WTC11 (cell line): ENCODE results near the gene POMGNT2. TPM values are rescaled to one million over a fixed set of nuclear protein-coding genes. Genes with fewer than 3 reads are reported as not detected.

Experiments
- ATAC-seq: fragments of 200-7000 bp; cut with Tn5 transposase; 2 replicates; pipeline ENCODE4 v1.10.0; 2021; ENCODE audit warnings: mild to moderate bottlenecking, moderate library complexity
- CTCF ChIA-PET: fragments of 300-600 bp; sonication (Branson Sonifier 250); formaldehyde crosslinking; loops from one replicate; lab custom pipeline; 2021; ENCODE audit warnings: antibody characterized with exemption; lab: Charles Lee
- POLR2A ChIA-PET: fragments of 350-600 bp; sonication (Branson Sonifier 250); formaldehyde crosslinking; loops from one replicate; lab custom pipeline; 2021; ENCODE audit warnings: antibody characterized with exemption; lab: Charles Lee
- DNase-seq: peaks from one replicate; pipeline ENCODE4 v3.0.0; 2021; ENCODE audit warnings: low spot score
- H3K27ac Mint-ChIP-seq: 2 replicates; pipeline ENCODE4 v1.8.0; 2021; ENCODE audit warnings: mixed read lengths
- H3K27me3 Mint-ChIP-seq: 2 replicates; pipeline ENCODE4 v1.8.0; 2021; ENCODE audit warnings: low read depth, mild to moderate bottlenecking, moderate library complexity, mixed read lengths
- H3K36me3 Mint-ChIP-seq: 2 replicates; pipeline ENCODE4 v1.8.0; 2021; ENCODE audit warnings: mixed read lengths
- H3K4me1 Mint-ChIP-seq: 2 replicates; pipeline ENCODE4 v1.8.0; 2022; ENCODE audit warnings: mixed read lengths
- H3K4me3 Mint-ChIP-seq: 2 replicates; pipeline ENCODE4 v1.8.0; 2021; ENCODE audit warnings: mild to moderate bottlenecking, moderate library complexity, mixed read lengths
- H3K9me3 Mint-ChIP-seq: 2 replicates; pipeline ENCODE4 v1.8.0; 2021; ENCODE audit warnings: mixed read lengths
- CBFB ChIP-seq: sonication (generic); formaldehyde crosslinking; IDR thresholded peaks from 2 replicates; pipeline ENCODE4 v1.8.1; 2022; ENCODE audit warnings: mild to moderate bottlenecking, low read depth, missing genetic modification reagents
- CREB1 ChIP-seq: sonication (generic); formaldehyde crosslinking; IDR thresholded peaks from 2 replicates; pipeline ENCODE4 v1.8.0; 2023; ENCODE audit warnings: mild to moderate bottlenecking, missing genetic modification reagents
- CREM ChIP-seq: sonication (generic); formaldehyde crosslinking; IDR thresholded peaks from 2 replicates; pipeline ENCODE4 v1.8.1; 2022; ENCODE audit warnings: mild to moderate bottlenecking, missing genetic modification reagents, moderate library complexity
- ETV6 ChIP-seq: sonication (generic); formaldehyde crosslinking; IDR thresholded peaks from 2 replicates; pipeline ENCODE4 v1.8.1; 2022; ENCODE audit warnings: mild to moderate bottlenecking, missing genetic modification reagents
- GRHL2 ChIP-seq: fragments of 250-450 bp; sonication (Bioruptor Pico); IDR thresholded peaks from 2 replicates; pipeline ENCODE4 v1.8.0; 2022; ENCODE audit warnings: mild to moderate bottlenecking, moderate library complexity; ENCODE audit not compliant: insufficient replicate concordance, severe bottlenecking
- JAZF1 ChIP-seq: fragments of 250-450 bp; sonication (Bioruptor Pico); IDR thresholded peaks from 2 replicates; pipeline ENCODE4 v1.9.0; 2021; ENCODE audit warnings: moderate library complexity, mild to moderate bottlenecking, inconsistent platforms
- JUN ChIP-seq: sonication (generic); formaldehyde crosslinking; IDR thresholded peaks from 2 replicates; pipeline ENCODE4 v1.8.0; 2023; ENCODE audit warnings: mild to moderate bottlenecking, missing genetic modification reagents
- NFYB ChIP-seq: sonication (generic); formaldehyde crosslinking; conservative IDR thresholded peaks from 2 replicates; pipeline ENCODE4 v1.8.0; 2022; ENCODE audit warnings: low read depth, missing genetic modification reagents
- NR1H2 ChIP-seq: sonication (generic); formaldehyde crosslinking; IDR thresholded peaks from 2 replicates; pipeline ENCODE4 v1.9.0; 2021; ENCODE audit warnings: mild to moderate bottlenecking, moderate library complexity, missing genetic modification reagents
- NR3C1 ChIP-seq: sonication (generic); formaldehyde crosslinking; conservative IDR thresholded peaks from 2 replicates; pipeline ENCODE4 v1.8.1; 2023; ENCODE audit warnings: low read depth, mild to moderate bottlenecking, missing genetic modification reagents
- SOX15 ChIP-seq: fragments of 250-450 bp; sonication (Bioruptor Pico); IDR thresholded peaks from 2 replicates; pipeline ENCODE4 v1.9.0; 2021; ENCODE audit warnings: mild to moderate bottlenecking
- TCF7 ChIP-seq: sonication (generic); formaldehyde crosslinking; IDR thresholded peaks from 2 replicates; pipeline ENCODE4 v1.8.0; 2022; ENCODE audit warnings: mild to moderate bottlenecking, low read depth, missing genetic modification reagents, moderate library complexity
- TP53 ChIP-seq: sonication (generic); formaldehyde crosslinking; IDR thresholded peaks from 2 replicates; pipeline ENCODE4 v1.8.1; 2023; ENCODE audit warnings: mild to moderate bottlenecking, missing genetic modification reagents
- ZBTB21 ChIP-seq: sonication (generic); formaldehyde crosslinking; IDR thresholded peaks from 2 replicates; pipeline ENCODE4 v1.8.1; 2023; ENCODE audit warnings: mild to moderate bottlenecking, missing genetic modification reagents, borderline replicate concordance
- total RNA-seq: library from RNA; stranded (reverse); gene quantifications from 3 replicates; pipeline ENCODE4 v1.2.3, GENCODE V29; 2021
- TF ChIP-seq, protein P1 (sequence below): fragments of 250-450 bp; sonication (Bioruptor Pico); IDR thresholded peaks from 2 replicates; pipeline ENCODE4 v1.9.0; 2021; ENCODE audit warnings: mild to moderate bottlenecking, borderline replicate concordance
- TF ChIP-seq, protein P2 (sequence below): sonication (generic); formaldehyde crosslinking; IDR thresholded peaks from 2 replicates; pipeline ENCODE4 v1.8.0; 2022; ENCODE audit warnings: missing genetic modification reagents
- TF ChIP-seq, protein P3 (sequence below): sonication (generic); formaldehyde crosslinking; IDR thresholded peaks from 2 replicates; pipeline ENCODE4 v1.8.1; 2023; ENCODE audit warnings: mild to moderate bottlenecking, missing genetic modification reagents
- TF ChIP-seq, protein P4 (sequence below): sonication (generic); formaldehyde crosslinking; conservative IDR thresholded peaks from 2 replicates; pipeline ENCODE4 v1.8.1; 2023; ENCODE audit warnings: mild to moderate bottlenecking, low read depth, missing genetic modification reagents, moderate library complexity
- TF ChIP-seq, protein P5 (sequence below): sonication (generic); formaldehyde crosslinking; IDR thresholded peaks from 2 replicates; pipeline ENCODE4 v1.8.0; 2023; ENCODE audit warnings: missing genetic modification reagents
- TF ChIP-seq, protein P6 (sequence below): sonication (generic); formaldehyde crosslinking; conservative IDR thresholded peaks from 2 replicates; pipeline ENCODE4 v1.8.1; 2022; ENCODE audit warnings: mild to moderate bottlenecking, missing genetic modification reagents
- TF ChIP-seq, protein P7 (sequence below): fragments of 250-450 bp; sonication (Bioruptor Pico); IDR thresholded peaks from 2 replicates; pipeline ENCODE4 v1.9.0; 2021; ENCODE audit warnings: mild to moderate bottlenecking

POMGNT2 gene
- total RNA-seq, 1 experiment from 2014 or later: 12.5 TPM

DNA sequence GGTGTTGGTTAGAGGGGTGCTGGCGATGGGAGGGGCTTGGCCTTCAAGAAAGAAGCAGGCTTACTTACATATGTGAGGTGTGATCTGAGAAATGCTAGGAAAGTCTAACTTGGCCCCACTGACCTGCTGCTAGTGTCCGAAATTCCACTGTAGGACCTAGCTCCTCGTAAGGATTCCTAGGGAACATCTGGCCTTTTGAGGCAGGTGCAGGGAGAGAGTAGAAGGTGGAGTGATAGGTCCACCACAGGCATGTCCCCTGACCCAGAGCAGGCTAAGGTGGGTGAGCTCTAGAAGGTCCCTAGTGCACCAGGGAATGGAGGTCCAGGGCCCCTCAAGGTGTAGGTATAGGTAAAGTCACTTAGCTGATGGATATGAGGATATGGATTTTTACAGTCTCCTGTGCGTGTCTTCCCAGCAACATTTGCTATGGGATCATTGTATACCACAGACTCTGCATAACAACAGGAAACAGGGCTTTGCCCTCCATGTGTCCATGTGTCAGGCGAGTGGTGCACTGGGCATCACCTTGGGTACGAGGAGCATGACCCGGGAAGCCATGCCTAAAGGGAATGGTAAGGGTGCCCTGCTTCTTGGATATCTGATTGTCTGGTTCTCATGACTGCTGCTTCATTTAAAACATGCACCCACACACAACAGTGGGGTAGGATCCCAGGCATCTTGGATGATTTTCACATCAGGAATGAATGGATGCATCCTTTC lies 32.6 kb downstream of the POMGNT2 start:
- H3K36me3 Mint-ChIP-seq: no peaks in the 10 kb centered on the region
- ChIA-PET POLR2A (no interaction called here), CTCF (interaction anchor here (1.7 kb wide), 1 partner anchor 112 kb away, joined by 10 read pairs; no protein-coding TSS in a partner anchor)

DNA sequence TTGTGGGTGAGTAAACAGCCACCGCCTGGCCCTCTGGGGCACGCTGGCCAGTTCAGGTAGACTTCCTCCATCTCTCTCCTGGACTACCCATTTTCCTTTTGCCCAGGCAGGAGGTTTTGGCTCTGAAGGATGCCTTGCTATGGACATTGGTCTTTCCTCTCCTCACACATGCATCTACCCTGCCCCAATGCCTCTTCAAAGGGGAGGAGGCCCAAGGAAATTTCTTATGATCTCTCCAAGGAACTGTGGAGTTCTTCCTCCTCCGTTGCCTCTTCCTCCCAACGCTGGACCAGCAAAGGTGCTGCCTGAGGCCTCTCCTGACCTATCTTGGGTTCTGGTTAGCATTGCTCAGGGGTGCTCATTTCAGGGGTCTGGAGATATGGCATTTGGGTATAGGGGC lies 33.5 kb downstream of the POMGNT2 start:
- Mint-ChIP-seq H3K4me3 (no peak overlapping the region), H3K36me3 (no peaks in the 10 kb centered on the region), H3K27me3 (no peaks in the 10 kb centered on the region; the same call in 1 of the 2 replicates), H3K27ac (no peak overlapping the region), H3K4me1 (no peaks in the 10 kb centered on the region), H3K9me3 (peaks cover 3% of the 10 kb centered on the region; the same call in 1 of the 2 replicates)
- POLR2A ChIA-PET: no interaction called here
- ATAC-seq (no peak), DNase-seq (no peak)
- CTCF ChIA-PET: interaction anchor here (1.4 kb wide), 1 partner anchor 114 kb away, joined by 4 read pairs; no protein-coding TSS in a partner anchor
- TF ChIP-seq, protein P1, sequence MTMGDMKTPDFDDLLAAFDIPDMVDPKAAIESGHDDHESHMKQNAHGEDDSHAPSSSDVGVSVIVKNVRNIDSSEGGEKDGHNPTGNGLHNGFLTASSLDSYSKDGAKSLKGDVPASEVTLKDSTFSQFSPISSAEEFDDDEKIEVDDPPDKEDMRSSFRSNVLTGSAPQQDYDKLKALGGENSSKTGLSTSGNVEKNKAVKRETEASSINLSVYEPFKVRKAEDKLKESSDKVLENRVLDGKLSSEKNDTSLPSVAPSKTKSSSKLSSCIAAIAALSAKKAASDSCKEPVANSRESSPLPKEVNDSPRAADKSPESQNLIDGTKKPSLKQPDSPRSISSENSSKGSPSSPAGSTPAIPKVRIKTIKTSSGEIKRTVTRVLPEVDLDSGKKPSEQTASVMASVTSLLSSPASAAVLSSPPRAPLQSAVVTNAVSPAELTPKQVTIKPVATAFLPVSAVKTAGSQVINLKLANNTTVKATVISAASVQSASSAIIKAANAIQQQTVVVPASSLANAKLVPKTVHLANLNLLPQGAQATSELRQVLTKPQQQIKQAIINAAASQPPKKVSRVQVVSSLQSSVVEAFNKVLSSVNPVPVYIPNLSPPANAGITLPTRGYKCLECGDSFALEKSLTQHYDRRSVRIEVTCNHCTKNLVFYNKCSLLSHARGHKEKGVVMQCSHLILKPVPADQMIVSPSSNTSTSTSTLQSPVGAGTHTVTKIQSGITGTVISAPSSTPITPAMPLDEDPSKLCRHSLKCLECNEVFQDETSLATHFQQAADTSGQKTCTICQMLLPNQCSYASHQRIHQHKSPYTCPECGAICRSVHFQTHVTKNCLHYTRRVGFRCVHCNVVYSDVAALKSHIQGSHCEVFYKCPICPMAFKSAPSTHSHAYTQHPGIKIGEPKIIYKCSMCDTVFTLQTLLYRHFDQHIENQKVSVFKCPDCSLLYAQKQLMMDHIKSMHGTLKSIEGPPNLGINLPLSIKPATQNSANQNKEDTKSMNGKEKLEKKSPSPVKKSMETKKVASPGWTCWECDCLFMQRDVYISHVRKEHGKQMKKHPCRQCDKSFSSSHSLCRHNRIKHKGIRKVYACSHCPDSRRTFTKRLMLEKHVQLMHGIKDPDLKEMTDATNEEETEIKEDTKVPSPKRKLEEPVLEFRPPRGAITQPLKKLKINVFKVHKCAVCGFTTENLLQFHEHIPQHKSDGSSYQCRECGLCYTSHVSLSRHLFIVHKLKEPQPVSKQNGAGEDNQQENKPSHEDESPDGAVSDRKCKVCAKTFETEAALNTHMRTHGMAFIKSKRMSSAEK: no peak
- TF ChIP-seq, protein P2, sequence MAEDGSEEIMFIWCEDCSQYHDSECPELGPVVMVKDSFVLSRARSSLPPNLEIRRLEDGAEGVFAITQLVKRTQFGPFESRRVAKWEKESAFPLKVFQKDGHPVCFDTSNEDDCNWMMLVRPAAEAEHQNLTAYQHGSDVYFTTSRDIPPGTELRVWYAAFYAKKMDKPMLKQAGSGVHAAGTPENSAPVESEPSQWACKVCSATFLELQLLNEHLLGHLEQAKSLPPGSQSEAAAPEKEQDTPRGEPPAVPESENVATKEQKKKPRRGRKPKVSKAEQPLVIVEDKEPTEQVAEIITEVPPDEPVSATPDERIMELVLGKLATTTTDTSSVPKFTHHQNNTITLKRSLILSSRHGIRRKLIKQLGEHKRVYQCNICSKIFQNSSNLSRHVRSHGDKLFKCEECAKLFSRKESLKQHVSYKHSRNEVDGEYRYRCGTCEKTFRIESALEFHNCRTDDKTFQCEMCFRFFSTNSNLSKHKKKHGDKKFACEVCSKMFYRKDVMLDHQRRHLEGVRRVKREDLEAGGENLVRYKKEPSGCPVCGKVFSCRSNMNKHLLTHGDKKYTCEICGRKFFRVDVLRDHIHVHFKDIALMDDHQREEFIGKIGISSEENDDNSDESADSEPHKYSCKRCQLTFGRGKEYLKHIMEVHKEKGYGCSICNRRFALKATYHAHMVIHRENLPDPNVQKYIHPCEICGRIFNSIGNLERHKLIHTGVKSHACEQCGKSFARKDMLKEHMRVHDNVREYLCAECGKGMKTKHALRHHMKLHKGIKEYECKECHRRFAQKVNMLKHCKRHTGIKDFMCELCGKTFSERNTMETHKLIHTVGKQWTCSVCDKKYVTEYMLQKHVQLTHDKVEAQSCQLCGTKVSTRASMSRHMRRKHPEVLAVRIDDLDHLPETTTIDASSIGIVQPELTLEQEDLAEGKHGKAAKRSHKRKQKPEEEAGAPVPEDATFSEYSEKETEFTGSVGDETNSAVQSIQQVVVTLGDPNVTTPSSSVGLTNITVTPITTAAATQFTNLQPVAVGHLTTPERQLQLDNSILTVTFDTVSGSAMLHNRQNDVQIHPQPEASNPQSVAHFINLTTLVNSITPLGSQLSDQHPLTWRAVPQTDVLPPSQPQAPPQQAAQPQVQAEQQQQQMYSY (CRISPR knock-in tag): no peak
- TF ChIP-seq NR1H2 (CRISPR knock-in tag) (no peak), TP53 (no peak), JUN (no peak), GRHL2 (CRISPR knock-in tag) (no peak), TCF7 (no peak)

More for the DNA sequence above, 32.6 kb downstream of the POMGNT2 start:
- Mint-ChIP-seq H3K9me3 (peaks cover 3% of the 10 kb centered on the region; the same call in 1 of the 2 replicates), H3K27ac (no peak overlapping the region), H3K4me3 (no peak overlapping the region), H3K4me1 (no peaks in the 10 kb centered on the region), H3K27me3 (no peaks in the 10 kb centered on the region; the same call in 1 of the 2 replicates)
- no peak for DNase-seq
- no peak for TF ChIP-seq CREB1 (CRISPR knock-in tag)
- no peak for TF ChIP-seq JAZF1
- TF ChIP-seq NR3C1: no peak
- TF ChIP-seq, protein P3, sequence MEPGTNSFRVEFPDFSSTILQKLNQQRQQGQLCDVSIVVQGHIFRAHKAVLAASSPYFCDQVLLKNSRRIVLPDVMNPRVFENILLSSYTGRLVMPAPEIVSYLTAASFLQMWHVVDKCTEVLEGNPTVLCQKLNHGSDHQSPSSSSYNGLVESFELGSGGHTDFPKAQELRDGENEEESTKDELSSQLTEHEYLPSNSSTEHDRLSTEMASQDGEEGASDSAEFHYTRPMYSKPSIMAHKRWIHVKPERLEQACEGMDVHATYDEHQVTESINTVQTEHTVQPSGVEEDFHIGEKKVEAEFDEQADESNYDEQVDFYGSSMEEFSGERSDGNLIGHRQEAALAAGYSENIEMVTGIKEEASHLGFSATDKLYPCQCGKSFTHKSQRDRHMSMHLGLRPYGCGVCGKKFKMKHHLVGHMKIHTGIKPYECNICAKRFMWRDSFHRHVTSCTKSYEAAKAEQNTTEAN (CRISPR knock-in tag): no peak
- TF ChIP-seq SOX15 (CRISPR knock-in tag): no peak
- no peak for TF ChIP-seq CREM
- TF ChIP-seq, protein P4, sequence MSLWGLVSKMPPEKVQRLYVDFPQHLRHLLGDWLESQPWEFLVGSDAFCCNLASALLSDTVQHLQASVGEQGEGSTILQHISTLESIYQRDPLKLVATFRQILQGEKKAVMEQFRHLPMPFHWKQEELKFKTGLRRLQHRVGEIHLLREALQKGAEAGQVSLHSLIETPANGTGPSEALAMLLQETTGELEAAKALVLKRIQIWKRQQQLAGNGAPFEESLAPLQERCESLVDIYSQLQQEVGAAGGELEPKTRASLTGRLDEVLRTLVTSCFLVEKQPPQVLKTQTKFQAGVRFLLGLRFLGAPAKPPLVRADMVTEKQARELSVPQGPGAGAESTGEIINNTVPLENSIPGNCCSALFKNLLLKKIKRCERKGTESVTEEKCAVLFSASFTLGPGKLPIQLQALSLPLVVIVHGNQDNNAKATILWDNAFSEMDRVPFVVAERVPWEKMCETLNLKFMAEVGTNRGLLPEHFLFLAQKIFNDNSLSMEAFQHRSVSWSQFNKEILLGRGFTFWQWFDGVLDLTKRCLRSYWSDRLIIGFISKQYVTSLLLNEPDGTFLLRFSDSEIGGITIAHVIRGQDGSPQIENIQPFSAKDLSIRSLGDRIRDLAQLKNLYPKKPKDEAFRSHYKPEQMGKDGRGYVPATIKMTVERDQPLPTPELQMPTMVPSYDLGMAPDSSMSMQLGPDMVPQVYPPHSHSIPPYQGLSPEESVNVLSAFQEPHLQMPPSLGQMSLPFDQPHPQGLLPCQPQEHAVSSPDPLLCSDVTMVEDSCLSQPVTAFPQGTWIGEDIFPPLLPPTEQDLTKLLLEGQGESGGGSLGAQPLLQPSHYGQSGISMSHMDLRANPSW (CRISPR knock-in tag): no peak
- TF ChIP-seq, protein P5, sequence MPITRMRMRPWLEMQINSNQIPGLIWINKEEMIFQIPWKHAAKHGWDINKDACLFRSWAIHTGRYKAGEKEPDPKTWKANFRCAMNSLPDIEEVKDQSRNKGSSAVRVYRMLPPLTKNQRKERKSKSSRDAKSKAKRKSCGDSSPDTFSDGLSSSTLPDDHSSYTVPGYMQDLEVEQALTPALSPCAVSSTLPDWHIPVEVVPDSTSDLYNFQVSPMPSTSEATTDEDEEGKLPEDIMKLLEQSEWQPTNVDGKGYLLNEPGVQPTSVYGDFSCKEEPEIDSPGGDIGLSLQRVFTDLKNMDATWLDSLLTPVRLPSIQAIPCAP (CRISPR knock-in tag): no peak
- TF ChIP-seq, protein P6, sequence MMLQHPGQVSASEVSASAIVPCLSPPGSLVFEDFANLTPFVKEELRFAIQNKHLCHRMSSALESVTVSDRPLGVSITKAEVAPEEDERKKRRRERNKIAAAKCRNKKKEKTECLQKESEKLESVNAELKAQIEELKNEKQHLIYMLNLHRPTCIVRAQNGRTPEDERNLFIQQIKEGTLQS (CRISPR knock-in tag): no peak
- no peak for TF ChIP-seq CBFB (CRISPR knock-in tag)
- no peak for TF ChIP-seq NFYB (CRISPR knock-in tag)
- TF ChIP-seq ETV6 (CRISPR knock-in tag): no peak
- TF ChIP-seq, protein P7, sequence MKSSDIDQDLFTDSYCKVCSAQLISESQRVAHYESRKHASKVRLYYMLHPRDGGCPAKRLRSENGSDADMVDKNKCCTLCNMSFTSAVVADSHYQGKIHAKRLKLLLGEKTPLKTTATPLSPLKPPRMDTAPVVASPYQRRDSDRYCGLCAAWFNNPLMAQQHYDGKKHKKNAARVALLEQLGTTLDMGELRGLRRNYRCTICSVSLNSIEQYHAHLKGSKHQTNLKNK (CRISPR knock-in tag): no peak
- TF ChIP-seq ZBTB21 (CRISPR knock-in tag): no peak
- ATAC-seq: no peak
